Measurements from ENCODE around the gene RNF123.
"Not testable (repeated sequence)": the region's sequence is repeated elsewhere in the genome, so short reads cannot be mapped to it uniquely, and the experiment has no call there.

The RNF123 gene

GRCh38 chr3:49721896-49722781 lies 32.8 kb downstream of the RNF123 start:
- DNase-seq: no peak

- no peak for DNase-seq
Measured at GRCh38 chr3:49722896-49723295, 33.5 kb downstream of the RNF123 start.

GRCh38 chr3:49723296-49723627 lies 33.9 kb downstream of the RNF123 start:
- peak; percentile 15 for DNase-seq

DNA sequence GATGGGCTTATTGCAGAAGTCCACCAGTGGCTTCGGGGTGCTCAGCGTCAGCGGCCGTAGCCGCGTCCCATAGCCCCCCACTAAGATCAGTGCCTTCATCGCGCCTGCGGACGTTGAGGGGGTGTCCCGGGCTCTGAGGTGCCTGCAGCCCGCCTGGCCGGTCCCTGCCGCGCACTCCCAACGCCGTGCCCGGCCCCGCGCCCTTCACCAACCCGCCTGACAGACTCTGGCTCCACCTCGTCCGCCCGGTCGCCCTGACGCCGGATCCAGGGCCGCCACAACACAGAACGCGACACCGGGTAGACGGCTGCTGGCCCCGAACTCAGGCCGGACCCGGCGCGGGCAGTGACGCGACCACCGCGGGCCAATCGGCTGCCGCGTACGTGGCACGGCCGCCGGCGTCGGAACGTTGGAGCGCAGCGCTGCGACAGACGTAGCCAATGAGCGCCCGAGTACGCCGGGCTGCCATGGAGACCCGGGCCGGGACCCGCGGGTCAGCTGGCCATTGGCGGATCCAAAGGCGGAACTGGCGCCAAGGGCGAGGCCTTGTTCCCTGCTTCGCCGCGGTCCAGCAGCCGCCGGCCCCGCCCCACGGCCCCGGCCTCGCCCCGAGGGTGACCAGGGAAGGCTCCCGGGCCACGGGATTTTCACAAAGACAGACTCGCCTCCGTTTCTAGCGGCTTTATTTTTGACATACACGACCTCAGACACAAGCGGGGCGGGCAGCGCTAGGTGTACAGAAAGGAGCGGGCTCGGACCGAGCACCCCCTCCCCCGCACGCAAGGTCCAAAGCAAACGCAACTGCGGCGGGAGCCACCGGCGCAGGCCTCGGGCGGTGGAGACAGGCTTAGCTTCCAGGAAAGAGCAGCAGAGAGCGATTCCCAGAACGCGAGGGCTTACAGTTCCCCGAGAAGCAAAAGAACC lies 34.5 kb downstream of the RNF123 start, which contains the start of gene GMPPB:
GMPPB (minus strand) TSS at position 324 of the 924 bp plus-strand sequence; CDS start at position 99, 225 bp downstream.
- DNase-seq: peak; percentile 87

DNA sequence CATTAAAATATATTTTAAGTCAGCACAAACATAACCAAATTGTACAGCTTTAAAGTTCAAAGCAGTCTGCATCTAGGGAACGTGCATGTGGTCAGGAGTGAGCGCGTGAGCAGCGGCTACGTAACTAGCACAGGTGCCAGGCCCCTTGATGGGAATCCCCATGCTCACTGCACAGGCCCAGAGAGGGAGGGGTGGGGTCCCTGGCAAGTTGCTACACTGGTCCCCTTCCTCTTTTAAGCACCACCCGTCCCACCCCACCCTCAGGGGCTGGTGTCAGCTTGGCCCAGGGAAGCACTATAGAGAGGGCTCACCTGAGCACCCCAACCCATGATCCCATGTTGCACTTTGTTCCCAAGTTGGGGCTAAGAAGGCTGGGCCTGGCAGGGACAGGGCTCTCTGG lies 35.2 kb downstream of the RNF123 start:
- DNase-seq: no peak

DNA sequence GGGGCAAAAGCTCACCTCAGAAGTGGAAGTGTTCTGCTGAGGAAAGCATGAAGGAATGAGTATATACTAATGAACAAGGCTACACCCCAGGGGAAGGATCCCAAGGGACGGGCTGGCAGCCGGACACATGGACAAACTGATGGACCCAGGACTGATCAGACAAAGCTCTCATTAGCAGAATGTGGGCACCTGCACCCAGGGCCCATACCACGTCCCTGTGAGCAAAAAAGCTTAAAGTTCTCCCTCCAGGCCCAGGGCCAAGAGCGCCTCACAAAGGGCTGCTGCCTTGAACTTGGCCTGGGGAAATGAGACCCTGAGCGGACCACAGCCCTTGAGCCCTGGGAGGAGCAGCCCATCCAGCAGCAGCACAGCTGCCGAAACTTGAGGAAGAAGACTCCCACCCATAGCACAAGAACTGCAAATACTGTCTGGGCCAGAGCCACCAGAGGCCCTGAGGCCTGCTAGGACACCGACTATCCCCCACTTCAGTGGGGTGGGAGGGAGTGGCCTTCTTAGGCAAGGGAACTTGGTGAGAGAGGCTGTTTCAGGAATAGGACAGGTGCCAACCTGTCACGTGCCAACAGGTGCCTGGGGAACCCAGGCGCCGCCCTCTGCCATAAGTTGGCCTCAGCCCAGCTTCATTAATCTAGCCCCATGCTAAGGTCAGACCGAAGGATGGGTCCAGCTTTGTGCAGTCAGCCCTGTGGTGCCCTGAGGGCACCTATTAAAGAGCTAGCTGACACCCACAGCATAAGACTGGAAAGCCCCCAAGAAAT lies 36.7 kb downstream of the RNF123 start:
- no peak for DNase-seq

- DNase-seq: no peak
Measured at GRCh38 chr3:49727154-49727923, 38.0 kb downstream of the RNF123 start.

- DNase-seq: no peak
Measured at GRCh38 chr3:49727924-49728361, 38.6 kb downstream of the RNF123 start.

DNA sequence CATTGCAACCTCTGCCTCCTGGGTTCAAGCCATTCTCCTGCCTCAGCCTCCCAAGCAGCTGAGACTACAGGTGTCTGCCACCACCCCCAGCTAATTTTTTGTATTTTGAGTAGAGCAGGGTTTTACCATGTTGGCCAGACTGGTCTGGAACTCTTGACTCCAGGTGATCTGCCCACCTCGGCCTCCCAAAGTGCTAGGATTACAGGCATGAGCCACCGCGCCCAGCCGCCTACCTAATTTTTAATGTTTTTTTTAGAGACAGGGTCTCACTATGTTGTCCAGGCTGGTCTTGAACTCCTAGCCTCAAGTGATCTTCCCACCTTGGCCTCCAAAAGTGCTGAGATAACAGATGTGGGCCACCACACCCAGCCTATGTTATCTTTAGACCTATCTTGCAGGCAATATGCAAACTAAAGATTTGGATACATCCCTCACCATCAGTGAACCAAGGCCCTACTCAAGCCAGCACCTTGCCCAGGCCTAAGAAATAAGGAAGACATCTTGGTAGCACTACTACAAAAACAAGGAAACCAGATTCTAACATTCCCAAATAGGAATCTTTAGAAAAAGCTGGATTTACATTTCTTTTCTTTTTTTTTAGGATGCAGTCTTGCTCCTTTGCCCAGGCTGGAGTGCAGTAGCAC lies 40.7 kb downstream of the RNF123 start:
- no peak for DNase-seq

GRCh38 chr3:49732597-49732996 lies 43.2 kb downstream of the RNF123 start:
- no peak for DNase-seq

GRCh38 chr3:49733551-49733950 lies 44.2 kb downstream of the RNF123 start:
- DNase-seq: no peak

- DNase-seq: no peak
Measured at GRCh38 chr3:49734752-49735151, 45.4 kb downstream of the RNF123 start.

- no peak for DNase-seq
Measured at GRCh38 chr3:49738067-49738713, 48.8 kb downstream of the RNF123 start.

DNA sequence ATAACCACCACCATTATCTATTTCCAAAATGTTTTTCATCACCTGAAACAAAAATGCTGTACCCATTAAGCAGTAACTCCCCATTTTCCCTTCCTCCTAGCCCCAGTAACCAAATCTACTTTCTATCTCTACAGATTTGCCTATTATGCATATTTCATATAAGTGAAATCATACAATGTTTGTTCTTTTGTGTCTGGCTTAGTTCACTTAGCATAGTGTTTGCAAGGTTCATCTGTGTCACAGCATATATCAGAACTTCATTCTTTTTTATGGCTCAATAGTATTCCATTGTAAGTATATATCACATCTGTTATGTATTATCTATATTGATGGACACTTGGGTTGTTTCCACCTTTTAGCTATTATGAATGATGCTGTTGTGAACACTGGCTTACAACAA lies 51.1 kb downstream of the RNF123 start:
- no peak for DNase-seq

DNA sequence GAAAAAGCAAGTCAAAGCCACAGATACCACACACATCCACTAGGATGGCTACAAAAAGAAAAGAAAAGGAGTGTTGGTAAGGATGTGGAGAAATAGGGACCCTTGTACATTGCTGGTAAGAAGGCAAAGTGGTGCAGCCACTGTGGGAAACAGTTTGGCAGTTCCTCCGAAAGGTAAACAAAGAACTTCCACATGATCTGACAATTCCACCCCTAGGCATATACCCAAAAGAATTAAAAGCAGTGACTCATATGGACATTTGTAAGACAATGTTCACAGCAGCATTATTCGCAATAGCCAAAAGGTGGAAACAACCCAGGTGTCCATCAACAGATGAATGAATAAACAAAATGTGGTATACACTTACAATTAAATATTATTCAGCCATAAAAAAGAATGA lies 56.6 kb downstream of the RNF123 start:
- no peak for DNase-seq

GRCh38 chr3:49747792-49748480 lies 58.6 kb downstream of the RNF123 start:
- DNase-seq: no peak

GRCh38 chr3:49748874-49749273 lies 59.5 kb downstream of the RNF123 start:
- DNase-seq: not testable (repeated sequence)

GRCh38 chr3:49750056-49750455 lies 60.7 kb downstream of the RNF123 start:
- DNase-seq: no peak

DNA sequence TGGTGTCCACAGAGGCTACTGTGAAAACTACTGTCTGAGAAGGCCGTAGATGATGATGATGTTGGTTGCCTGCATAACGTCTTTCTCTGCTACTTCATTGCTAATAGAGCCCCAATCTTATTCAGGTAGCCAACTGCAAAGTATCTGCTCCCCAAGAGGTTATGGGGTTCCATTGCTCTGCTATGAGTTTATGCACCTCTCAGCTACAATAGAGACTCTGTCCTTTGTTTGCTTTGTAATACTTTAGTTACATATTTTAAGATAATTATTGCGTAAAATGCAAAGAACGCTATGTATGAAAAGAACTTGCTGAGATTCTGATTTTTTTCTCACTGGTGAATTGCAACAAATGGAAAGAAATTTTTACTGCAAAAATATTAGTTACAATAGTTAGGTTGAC lies 62.1 kb downstream of the RNF123 start:
- no peak for DNase-seq

DNA sequence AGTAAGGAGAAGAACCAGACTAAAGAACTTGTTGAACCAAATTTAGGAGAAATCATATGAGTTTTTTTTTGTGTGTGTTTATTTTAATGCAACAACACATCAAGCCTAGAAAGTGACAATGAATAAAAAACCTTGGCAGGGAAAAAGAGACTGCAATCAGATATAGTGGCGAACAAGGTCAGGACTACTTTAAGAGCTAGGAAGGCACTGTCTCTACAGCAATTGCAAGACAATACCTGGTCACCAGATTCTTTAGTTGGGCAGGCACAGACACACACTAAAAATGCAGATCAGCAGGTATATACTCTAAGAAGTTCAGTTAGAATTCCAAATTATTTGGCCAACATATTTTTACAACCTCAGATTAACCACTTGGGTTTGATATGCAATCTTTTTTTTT lies 65.2 kb downstream of the RNF123 start:
- DNase-seq: no peak
